K562 (cell line): ENCODE measurements around the gene KIF21A. TPM values are rescaled to one million over a fixed set of nuclear protein-coding genes. Genes with fewer than 3 reads are reported as not detected.

Experiments used
- BDP1 ChIP-seq: IDR thresholded peaks from 3 replicates; pipeline ENCODE4 v1.6.1; 2011; ENCODE audit not compliant: insufficient read length, insufficient read depth
- CBX2 ChIP-seq: fragments of 200-600 bp; sonication (generic); IDR thresholded peaks from one replicate; pipeline ENCODE4 v1.6.1; 2012; ENCODE audit warnings: mild to moderate bottlenecking, low read length, inconsistent platforms; ENCODE audit not compliant: insufficient read depth, poor library complexity, severe bottlenecking
- FOXK1 ChIP-seq: sonication (generic); formaldehyde crosslinking; IDR thresholded peaks from 2 replicates; pipeline ENCODE4 v1.8.0; 2022; ENCODE audit warnings: missing genetic modification reagents, mild to moderate bottlenecking, borderline replicate concordance
- HDAC3 ChIP-seq: fragments of 450-650 bp; IDR thresholded peaks from 2 replicates; pipeline ENCODE4 v1.6.1; 2018; ENCODE audit warnings: borderline replicate concordance, mild to moderate bottlenecking, moderate library complexity; ENCODE audit not compliant: partially characterized antibody
- HLTF ChIP-seq: fragments of 450-650 bp; IDR thresholded peaks from 2 replicates; pipeline ENCODE4 v1.6.1; 2016
- NFIC ChIP-seq: fragments of 450-650 bp; IDR thresholded peaks from 2 replicates; pipeline ENCODE4 v1.6.1; 2017; ENCODE audit warnings: mild to moderate bottlenecking, inconsistent platforms
- SP1 ChIP-seq: sonication (generic); formaldehyde crosslinking; IDR thresholded peaks from 2 replicates; pipeline ENCODE4 v1.8.1; 2022; ENCODE audit warnings: mild to moderate bottlenecking, missing genetic modification reagents
- SPI1 ChIP-seq: IDR thresholded peaks from 2 replicates; pipeline ENCODE4 v1.6.1; 2011; ENCODE audit warnings: low read depth, low read length, control low read depth, borderline replicate concordance
- STAT6 ChIP-seq: sonication (generic); formaldehyde crosslinking; IDR thresholded peaks from 2 replicates; pipeline ENCODE4 v1.8.1; 2023; ENCODE audit warnings: mild to moderate bottlenecking, missing genetic modification reagents
- TFE3 ChIP-seq: fragments of 450-650 bp; formaldehyde crosslinking; IDR thresholded peaks from 2 replicates; pipeline ENCODE4 v1.4.0; 2020; ENCODE audit warnings: mild to moderate bottlenecking, mixed read lengths
- ZBED1 ChIP-seq: IDR thresholded peaks from 2 replicates; pipeline ENCODE4 v1.6.1; 2014
- ZBTB1 ChIP-seq: sonication (generic); formaldehyde crosslinking; IDR thresholded peaks from 2 replicates; pipeline ENCODE4 v1.8.1; 2023; ENCODE audit warnings: missing genetic modification reagents, low read depth, mild to moderate bottlenecking, borderline replicate concordance
- ZKSCAN3 ChIP-seq: fragments of 250-450 bp; sonication (Bioruptor Pico); IDR thresholded peaks from 2 replicates; pipeline ENCODE4 v1.4.0; 2020
- ZMIZ1 ChIP-seq, 2 experiments: fragments of 150-350 bp in 1 of 2; IDR thresholded peaks; 2 replicates each; pipeline ENCODE4 v1.6.1; 2012 to 2016; ENCODE audit warnings: low read depth in 2 of 2, low read length in 2 of 2, mild to moderate bottlenecking in 1 of 2, moderate library complexity in 1 of 2
- ZNF146 ChIP-seq: IDR thresholded peaks from one replicate; pipeline ENCODE4 v1.6.1; 2018; ENCODE audit warnings: missing compliant biosample characterization; ENCODE audit not compliant: unreplicated experiment
- ZNF263 ChIP-seq: sonication (generic); formaldehyde crosslinking; IDR thresholded peaks from 2 replicates; pipeline ENCODE4 v1.8.0; 2022; ENCODE audit warnings: mild to moderate bottlenecking, missing genetic modification reagents, borderline replicate concordance
- polyA plus RNA-seq, 8 experiments: library from polyadenylated mRNA; depleted of rRNA in 4 of 8; stranded (reverse) in 5 of 8; unstranded in 3 of 8; fragments of >200 nt; fragmentation: Nextera tagmentation in 2 of 8; fragmentation: Illumina TruSeq in 1 of 8; extraction: Ambion mirVana in 2 of 8; extraction: Trizol in 1 of 8; gene quantifications; 2 replicates each; pipeline versions ENCODE4 v1.2.1 to v1.2.3, GENCODE V29; 2011 to 2014; ENCODE audit warnings: inconsistent platforms in 1 of 8, missing spikeins in 1 of 8
- total RNA-seq, 7 experiments: library from RNA; depleted of rRNA in 6 of 7; stranded (reverse); fragments of >200 nt in 6 of 7; fragmentation: Illumina TruSeq in 2 of 7; extraction: Trizol in 2 of 7; gene quantifications; 2 replicates each; pipeline versions ENCODE4 v1.2.1 to v1.2.3, GENCODE V29; 2011 to 2021; ENCODE audit warnings: low replicate concordance in 1 of 7
- TF ChIP-seq, protein P1 (sequence below): fragments of 200-800 bp; sonication (Bioruptor generic); IDR thresholded peaks from 2 replicates; pipeline ENCODE4 v1.6.1; 2017; ENCODE audit warnings: missing genetic modification characterization, missing compliant biosample characterization
- TF ChIP-seq, protein P2 (sequence below), 2 experiments: fragments of 200-800 bp in 1 of 2; sonication (Bioruptor generic) in 1 of 2; sonication (generic) in 1 of 2; formaldehyde crosslinking in 1 of 2; IDR thresholded peaks in 1 of 2; conservative IDR thresholded peaks in 1 of 2; 2 replicates each; pipeline versions ENCODE4 v1.5.0 to v1.6.1; 2016 to 2020; ENCODE audit warnings: missing compliant biosample characterization in 1 of 2, missing genetic modification characterization in 1 of 2, missing genetic modification reagents in 1 of 2

The KIF21A gene
- total and polyA plus RNA-seq, 9 of the 15 experiments (the other 6 are each of a cell fraction or from before 2014, with no cell fraction given): 17.7 to 45.0 (median 30.3) TPM

- TF ChIP-seq HLTF (peak; percentile 25; the same call in 1 of the 2 replicates), STAT6 (no peak), HDAC3 (no peak), ZNF263 (CRISPR knock-in tag) (no peak), ZBTB1 (CRISPR knock-in tag) (no peak), TFE3 (no peak), SP1 (CRISPR knock-in tag) (no peak), ZNF146 (CRISPR knock-in tag) (no peak), ZMIZ1 (IDR thresholded peaks at IDR 0.05; ENCODE audit: low read depth in 2 of 2, low read length in 2 of 2) (no peak), SPI1 (no peak), ZKSCAN3 (no peak), FOXK1 (CRISPR knock-in tag) (no peak), BDP1 (no peak), NFIC (no peak), ZBED1 (no peak), CBX2 (no peak)
- TF ChIP-seq, protein P1, sequence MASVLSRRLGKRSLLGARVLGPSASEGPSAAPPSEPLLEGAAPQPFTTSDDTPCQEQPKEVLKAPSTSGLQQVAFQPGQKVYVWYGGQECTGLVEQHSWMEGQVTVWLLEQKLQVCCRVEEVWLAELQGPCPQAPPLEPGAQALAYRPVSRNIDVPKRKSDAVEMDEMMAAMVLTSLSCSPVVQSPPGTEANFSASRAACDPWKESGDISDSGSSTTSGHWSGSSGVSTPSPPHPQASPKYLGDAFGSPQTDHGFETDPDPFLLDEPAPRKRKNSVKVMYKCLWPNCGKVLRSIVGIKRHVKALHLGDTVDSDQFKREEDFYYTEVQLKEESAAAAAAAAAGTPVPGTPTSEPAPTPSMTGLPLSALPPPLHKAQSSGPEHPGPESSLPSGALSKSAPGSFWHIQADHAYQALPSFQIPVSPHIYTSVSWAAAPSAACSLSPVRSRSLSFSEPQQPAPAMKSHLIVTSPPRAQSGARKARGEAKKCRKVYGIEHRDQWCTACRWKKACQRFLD (CRISPR knock-in tag): no peak
- TF ChIP-seq, protein P2, sequence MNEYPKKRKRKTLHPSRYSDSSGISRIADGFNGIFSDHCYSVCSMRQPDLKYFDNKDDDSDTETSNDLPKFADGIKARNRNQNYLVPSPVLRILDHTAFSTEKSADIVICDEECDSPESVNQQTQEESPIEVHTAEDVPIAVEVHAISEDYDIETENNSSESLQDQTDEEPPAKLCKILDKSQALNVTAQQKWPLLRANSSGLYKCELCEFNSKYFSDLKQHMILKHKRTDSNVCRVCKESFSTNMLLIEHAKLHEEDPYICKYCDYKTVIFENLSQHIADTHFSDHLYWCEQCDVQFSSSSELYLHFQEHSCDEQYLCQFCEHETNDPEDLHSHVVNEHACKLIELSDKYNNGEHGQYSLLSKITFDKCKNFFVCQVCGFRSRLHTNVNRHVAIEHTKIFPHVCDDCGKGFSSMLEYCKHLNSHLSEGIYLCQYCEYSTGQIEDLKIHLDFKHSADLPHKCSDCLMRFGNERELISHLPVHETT (CRISPR knock-in tag; conservative IDR thresholded peaks at IDR 0.05 in 1 of 2, IDR thresholded peaks at IDR 0.05 in 1 of 2): no peak
These were observed 2.1 kb downstream of the KIF21A start (continued) for GRCh38 chr12:39440781-39441180.
